GM12878 (cell line): ENCODE data around the gene RASGRP3. TPM values are rescaled to one million over a fixed set of nuclear protein-coding genes. Genes with fewer than 3 reads are reported as not detected.

Source experiments
- ATF2 ChIP-seq: IDR thresholded peaks from 2 replicates; pipeline ENCODE4 v1.6.1; 2012; ENCODE audit warnings: low read length, inconsistent platforms
- BCL3 ChIP-seq: IDR thresholded peaks from 2 replicates; pipeline ENCODE4 v1.6.1; 2011; ENCODE audit warnings: borderline replicate concordance, low read depth, mild to moderate bottlenecking, moderate library complexity, low read length; ENCODE audit not compliant: insufficient read depth, poor library complexity, severe bottlenecking
- BHLHE40 ChIP-seq, 2 experiments: fragments of 450-650 bp in 1 of 2; IDR thresholded peaks; 2 replicates each; pipeline ENCODE4 v1.6.1; 2011 to 2017; ENCODE audit warnings: low read depth in 2 of 2, borderline replicate concordance in 1 of 2, improper control_type of control experiment in 1 of 2, low read length in 1 of 2, mild to moderate bottlenecking in 1 of 2
- CREB1 ChIP-seq: IDR thresholded peaks from 2 replicates; pipeline ENCODE4 v1.6.1; 2012; ENCODE audit warnings: low read depth, mild to moderate bottlenecking, inconsistent platforms
- ELK1 ChIP-seq: IDR thresholded peaks from 2 replicates; pipeline ENCODE4 v1.6.1; 2012; ENCODE audit warnings: low read depth, low read length, improper control_type of control experiment
- EZH2 ChIP-seq: IDR thresholded peaks from 2 replicates; pipeline ENCODE4 v1.6.1; 2012; ENCODE audit warnings: low read depth, mild to moderate bottlenecking, control low read depth, inconsistent platforms, low read length, borderline replicate concordance; ENCODE audit not compliant: control insufficient read depth
- HDAC2 ChIP-seq: fragments of 200-600 bp; sonication (generic); IDR thresholded peaks from 2 replicates; pipeline ENCODE4 v1.6.1; 2017
- MEF2A ChIP-seq: IDR thresholded peaks from 2 replicates; pipeline ENCODE4 v1.6.1; 2011; ENCODE audit warnings: low read depth, mild to moderate bottlenecking, low read length, moderate library complexity; ENCODE audit not compliant: insufficient read depth
- PKNOX1 ChIP-seq: fragments of 450-650 bp; IDR thresholded peaks from 2 replicates; pipeline ENCODE4 v1.6.1; 2016; ENCODE audit warnings: mild to moderate bottlenecking
- POLR2A ChIP-seq: IDR thresholded peaks from 2 replicates; pipeline ENCODE4 v1.6.1; 2011; ENCODE audit warnings: low read depth, mild to moderate bottlenecking, low read length
- RB1 ChIP-seq: fragments of 450-650 bp; formaldehyde crosslinking; IDR thresholded peaks from 2 replicates; pipeline ENCODE4 v1.6.1; 2017; ENCODE audit warnings: mild to moderate bottlenecking, borderline replicate concordance
- RUNX3 ChIP-seq: IDR thresholded peaks from 2 replicates; pipeline ENCODE4 v1.6.1; 2012; ENCODE audit warnings: low read length, inconsistent platforms
- SIN3A ChIP-seq: IDR thresholded peaks from 2 replicates; pipeline ENCODE4 v1.6.1; 2012; ENCODE audit warnings: low read depth, low read length, improper control_type of control experiment
- SKIL ChIP-seq: fragments of 450-650 bp; IDR thresholded peaks from 2 replicates; pipeline ENCODE4 v1.6.1; 2017; ENCODE audit warnings: mild to moderate bottlenecking, low read depth, inconsistent platforms; ENCODE audit not compliant: poor library complexity, severe bottlenecking
- SMAD5 ChIP-seq: IDR thresholded peaks from 2 replicates; pipeline ENCODE4 v1.6.1; 2016; ENCODE audit warnings: antibody characterized with exemption, low read depth
- SREBF2 ChIP-seq: IDR thresholded peaks from 2 replicates; pipeline ENCODE4 v1.6.1; 2012; ENCODE audit warnings: mild to moderate bottlenecking, low read length
- STAT1 ChIP-seq: fragments of 450-650 bp; conservative IDR thresholded peaks from 2 replicates; pipeline ENCODE4 v1.6.1; 2014; ENCODE audit warnings: antibody characterized with exemption, mild to moderate bottlenecking
- SUZ12 ChIP-seq: fragments of 200-600 bp; sonication (generic); IDR thresholded peaks from one replicate; pipeline ENCODE4 v1.6.1; 2018; ENCODE audit warnings: antibody characterized with exemption, mild to moderate bottlenecking; ENCODE audit not compliant: unreplicated experiment
- ZBED1 ChIP-seq: IDR thresholded peaks from 2 replicates; pipeline ENCODE4 v1.6.1; 2016; ENCODE audit warnings: borderline replicate concordance
- polyA plus RNA-seq, 11 experiments: library from polyadenylated mRNA; depleted of rRNA in 4 of 11; unstranded in 6 of 11; stranded (reverse) in 5 of 11; fragments of >200 nt; fragmentation: Nextera tagmentation in 4 of 11; fragmentation: Illumina TruSeq in 1 of 11; extraction: Ambion mirVana in 4 of 11; extraction: Trizol in 1 of 11; gene quantifications; 1 replicate in 1 of 11; 2 replicates in 10 of 11; pipeline versions ENCODE4 v1.2.1 to v1.2.3, GENCODE V29; 2011 to 2016; ENCODE audit warnings: inconsistent platforms in 2 of 11, missing spikeins in 2 of 11, low read depth in 1 of 11
- total RNA-seq, 4 experiments: library from RNA; depleted of rRNA in 3 of 4; stranded (reverse); fragments of >200 nt in 3 of 4; fragmentation: Illumina TruSeq in 1 of 4; extraction: Trizol in 1 of 4; gene quantifications; 2 replicates each; pipeline versions ENCODE4 v1.2.1 to v1.2.3, GENCODE V29; 2013 to 2021

The RASGRP3 gene
- total and polyA plus RNA-seq, 10 of the 15 experiments (the other 5 are each of a cell fraction or from before 2014, with no cell fraction given): 31.6 to 106 (median 64.7) TPM

- TF ChIP-seq SKIL (peak; percentile 36), SIN3A (peak; percentile 18; the same call in 1 of the 2 replicates), SUZ12 (no peak), POLR2A (peak; percentile 86), BHLHE40 (IDR thresholded peaks at IDR 0.05; ENCODE audit: borderline replicate concordance in 1 of 2, low read depth in 2 of 2, low read length in 1 of 2) (peak in 1 of 2 experiments; percentile 58; a peak in 1 of 4 replicates), SREBF2 (no peak), RB1 (0 out of 2 replicates have a peak, but pooled peaks have one; percentile 23), PKNOX1 (peak; percentile 71), ATF2 (peak; percentile 83), STAT1 (no peak), HDAC2 (no peak), BCL3 (no peak), EZH2 (no peak), ELK1 (no peak), MEF2A (0 out of 2 replicates have a peak, but pooled peaks have one; percentile 30), CREB1 (peak; percentile 95), ZBED1 (peak; percentile 81), SMAD5 (peak; percentile 94), RUNX3 (peak; percentile 51)
These were observed 1.3 kb downstream of the RASGRP3 start (continued) for GRCh38 chr2:33477473-33478468.
